Trophoblast cell (in vitro differentiated cells and primary cell): Measurements from ENCODE around the gene DIO3.

Source experiments
- DNase-seq, 2 donors: peaks; one replicate each; pipeline ENCODE4 v3.0.0-alpha.2; 2016
- H2AFZ ChIP-seq: 2 replicates; pipeline ENCODE4 v1.6.1; 2013; ENCODE audit warnings: low read length, moderate library complexity, mild to moderate bottlenecking; ENCODE audit not compliant: insufficient read depth, poor library complexity
- H2AK5ac ChIP-seq: 2 replicates; pipeline ENCODE4 v1.6.1; 2013; ENCODE audit warnings: mild to moderate bottlenecking, low read length
- H2BK120ac ChIP-seq: 2 replicates; pipeline ENCODE4 v1.6.1; 2013; ENCODE audit warnings: low read length, mild to moderate bottlenecking, moderate library complexity; ENCODE audit not compliant: insufficient read depth, poor library complexity
- H2BK12ac ChIP-seq: 2 replicates; pipeline ENCODE4 v1.6.1; 2013; ENCODE audit warnings: mild to moderate bottlenecking, low read length, moderate library complexity
- H2BK5ac ChIP-seq: 2 replicates; pipeline ENCODE4 v1.6.1; 2013; ENCODE audit warnings: low read length, low read depth, moderate library complexity, mild to moderate bottlenecking; ENCODE audit not compliant: poor library complexity
- H3K14ac ChIP-seq: 2 replicates; pipeline ENCODE4 v1.6.1; 2013; ENCODE audit warnings: mild to moderate bottlenecking, low read length
- H3K18ac ChIP-seq: 2 replicates; pipeline ENCODE4 v1.6.1; 2013; ENCODE audit warnings: mild to moderate bottlenecking, low read length
- H3K23ac ChIP-seq: 2 replicates; pipeline ENCODE4 v1.6.1; 2013; ENCODE audit warnings: low read length
- H3K27ac ChIP-seq: 2 replicates; pipeline ENCODE4 v1.5.1; 2013; ENCODE audit warnings: low read depth, mild to moderate bottlenecking, inconsistent platforms, low read length, moderate library complexity
- H3K27me3 ChIP-seq: 2 replicates; pipeline ENCODE4 v1.6.1; 2013; ENCODE audit warnings: inconsistent platforms, mild to moderate bottlenecking, low read length, moderate library complexity; ENCODE audit not compliant: insufficient read depth
- H3K36me3 ChIP-seq, 2 experiments: 1 replicate in 1 of 2; 2 replicates in 1 of 2; pipeline ENCODE4 v1.6.1; 2013; ENCODE audit warnings: low read length in 2 of 2, mild to moderate bottlenecking in 2 of 2, moderate library complexity in 1 of 2; ENCODE audit not compliant: insufficient read depth in 2 of 2, control insufficient read depth in 1 of 2
- H3K4ac ChIP-seq: 2 replicates; pipeline ENCODE4 v1.6.1; 2013; ENCODE audit warnings: low read depth, mild to moderate bottlenecking, low read length, moderate library complexity
- H3K4me1 ChIP-seq, 2 experiments: 1 replicate in 1 of 2; 2 replicates in 1 of 2; pipeline ENCODE4 v1.6.1; 2013; ENCODE audit warnings: low read length in 2 of 2, mild to moderate bottlenecking in 2 of 2, moderate library complexity in 1 of 2; ENCODE audit not compliant: insufficient read depth in 2 of 2, control insufficient read depth in 1 of 2
- H3K4me2 ChIP-seq: 2 replicates; pipeline ENCODE4 v1.6.1; 2013; ENCODE audit warnings: inconsistent platforms, mild to moderate bottlenecking, low read length, moderate library complexity
- H3K4me3 ChIP-seq: 2 replicates; pipeline ENCODE4 v1.5.1; 2013; ENCODE audit warnings: mild to moderate bottlenecking, low read depth, low read length, inconsistent platforms
- H3K79me1 ChIP-seq: one replicate; pipeline ENCODE4 v1.6.1; 2013; ENCODE audit warnings: low read length
- H3K79me2 ChIP-seq: 2 replicates; pipeline ENCODE4 v1.6.1; 2013; ENCODE audit warnings: low read length, mild to moderate bottlenecking; ENCODE audit not compliant: control insufficient read depth, insufficient read depth, poor library complexity
- H3K9ac ChIP-seq: 2 replicates; pipeline ENCODE4 v1.6.1; 2013; ENCODE audit warnings: mild to moderate bottlenecking, low read length
- H3K9me3 ChIP-seq: 2 replicates; pipeline ENCODE4 v1.6.1; 2013; ENCODE audit warnings: low read depth, mild to moderate bottlenecking, control low read depth, inconsistent platforms, low read length; ENCODE audit not compliant: insufficient read depth
- H4K12ac ChIP-seq: 2 replicates; pipeline ENCODE4 v1.6.1; 2013; ENCODE audit warnings: low read depth, mild to moderate bottlenecking, low read length, moderate library complexity
- H4K8ac ChIP-seq: 2 replicates; pipeline ENCODE4 v1.6.1; 2013; ENCODE audit warnings: low read depth, mild to moderate bottlenecking, low read length, moderate library complexity
- H4K91ac ChIP-seq: one replicate; pipeline ENCODE4 v1.6.1; 2013; ENCODE audit warnings: low read depth, mild to moderate bottlenecking, low read length, moderate library complexity
- WGBS: extraction: QIAGEN DNeasy Blood & Tissue Kit; methylation state at CpG from one replicate; pipeline ENCODE4 v1.1.7; 2013; ENCODE audit warnings: missing lambda C conversion rate; ENCODE audit not compliant: insufficient read length, insufficient coverage; ENCODE audit errors: extremely low coverage; 5-methylcytosine and 5-hydroxymethylcytosine counted together

The DIO3 gene

DNA sequence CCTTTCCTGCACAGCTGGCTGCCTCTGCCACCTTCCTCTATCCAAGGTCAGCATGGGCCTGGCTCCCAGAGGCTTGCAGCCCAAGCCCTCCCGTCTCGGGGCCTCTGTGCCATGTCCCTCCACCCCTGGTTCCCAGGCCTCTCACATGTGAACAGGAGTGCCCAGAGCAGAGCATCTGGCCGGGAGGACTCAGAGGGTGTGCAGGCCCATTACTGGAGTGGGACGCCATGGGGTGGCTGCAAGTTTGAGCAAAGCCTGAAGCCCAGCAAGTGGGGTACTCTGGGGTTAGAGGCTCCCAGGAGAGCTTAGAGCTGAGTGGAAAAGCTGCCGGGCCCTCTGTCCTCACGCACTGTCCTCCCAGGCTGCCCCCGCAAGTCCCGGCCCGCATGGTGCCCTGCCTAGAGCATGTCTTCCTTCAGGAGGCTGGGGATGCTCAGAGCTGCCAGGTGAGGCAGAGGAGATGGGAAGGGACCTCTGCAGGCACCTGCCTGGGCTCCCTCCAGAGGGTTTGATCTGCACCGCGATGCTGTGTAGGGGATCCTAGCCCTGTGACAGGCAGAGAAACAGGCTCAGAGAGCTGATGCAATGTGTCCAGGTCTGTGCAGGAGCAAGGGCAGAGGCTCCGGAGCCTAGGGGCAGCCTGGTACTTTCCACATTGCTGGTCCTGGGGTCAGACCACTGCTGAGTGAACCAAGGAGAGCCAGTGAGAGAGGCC, 39.8 kb downstream of the DIO3 start:
- H2AFZ ChIP-seq = no peak overlapping the region
- WGBS = no CpG with 5 or more reads among the region's 12 CpGs
- no peak overlapping the region for H3K4me3 ChIP-seq
- H3K36me3 ChIP-seq = no peaks in the 10 kb centered on the region
- no peak overlapping the region for H3K4me2 ChIP-seq
- H3K9me3 ChIP-seq = peaks cover 14% of the 10 kb centered on the region
- no peak overlapping the region for H2BK5ac ChIP-seq
- H4K12ac ChIP-seq = no peak overlapping the region
- no peaks in the 10 kb centered on the region for H3K27me3 ChIP-seq
- no peak overlapping the region for H3K18ac ChIP-seq
- H3K23ac ChIP-seq = no peak overlapping the region
- no peaks in the 10 kb centered on the region for H3K4me1 ChIP-seq
- no peak for DNase-seq
- H3K27ac ChIP-seq = no peak overlapping the region
- no peaks in the 10 kb centered on the region for H3K79me1 ChIP-seq
- H3K9ac ChIP-seq = no peak overlapping the region
- no peak overlapping the region for H4K8ac ChIP-seq
- no peak overlapping the region for H2BK120ac ChIP-seq
- H3K4ac ChIP-seq = no peak overlapping the region
- no peaks in the 10 kb centered on the region for H3K79me2 ChIP-seq
- H4K91ac ChIP-seq = no peak overlapping the region
- no peak overlapping the region for H2BK12ac ChIP-seq
- H2AK5ac ChIP-seq = no peak overlapping the region
- no peak overlapping the region for H3K14ac ChIP-seq

DNA sequence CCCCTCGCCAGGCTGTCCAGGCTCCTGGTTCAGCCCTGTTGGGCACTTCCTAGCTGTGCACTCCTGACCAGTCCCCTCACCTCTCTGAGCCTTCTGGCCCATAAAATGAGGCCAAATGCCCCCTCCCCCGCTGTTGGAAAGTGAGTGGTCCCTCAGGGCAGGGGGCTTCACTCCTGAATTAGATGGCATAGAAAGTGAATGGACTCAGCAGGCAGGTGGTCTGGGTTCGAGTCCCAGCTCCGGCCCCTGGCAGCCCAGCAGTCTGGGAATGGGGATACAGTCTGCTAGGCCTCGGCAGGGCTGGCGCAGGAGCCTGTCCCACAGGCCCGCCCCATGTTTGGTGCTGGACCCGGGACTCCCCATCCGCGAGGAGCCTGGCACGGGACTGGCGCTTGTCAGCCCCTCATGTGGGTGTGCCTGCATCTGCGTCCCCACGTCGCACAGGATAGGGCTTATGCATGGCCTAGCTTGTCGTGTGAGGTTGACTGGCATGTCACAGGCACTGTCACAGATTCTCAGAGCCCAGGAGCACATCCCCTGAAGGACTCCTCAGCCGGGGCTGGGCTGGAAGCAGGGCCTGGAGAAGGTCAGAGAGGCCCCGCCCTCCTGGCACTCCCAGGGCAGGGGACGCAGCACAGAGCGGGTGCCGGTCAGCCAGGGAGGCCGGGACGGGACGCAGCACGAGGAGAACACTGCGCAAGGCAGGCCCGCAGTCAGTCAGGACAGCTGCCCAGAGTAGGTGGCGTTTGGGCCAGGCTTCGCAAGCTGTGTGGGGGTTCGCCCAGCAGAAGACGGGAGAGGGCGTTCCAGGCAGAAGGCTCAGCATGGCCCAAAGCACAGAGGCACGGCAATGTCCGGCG, 40.5 kb downstream of the DIO3 start:
- Histone ChIP-seq H4K91ac (no peak overlapping the region), H3K4me3 (no peak overlapping the region), H3K23ac (no peak overlapping the region), H3K4me2 (no peak overlapping the region), H2AFZ (no peak overlapping the region), H3K27me3 (no peaks in the 10 kb centered on the region), H2BK5ac (no peak overlapping the region), H3K4me1 (no peaks in the 10 kb centered on the region), H3K4ac (no peak overlapping the region), H3K79me1 (no peaks in the 10 kb centered on the region), H3K36me3 (no peaks in the 10 kb centered on the region), H3K18ac (no peak overlapping the region), H4K12ac (no peak overlapping the region), H4K8ac (no peak overlapping the region), H2BK120ac (no peak overlapping the region), H3K79me2 (no peaks in the 10 kb centered on the region), H3K14ac (no peak overlapping the region), H3K9me3 (peaks cover 8% of the 10 kb centered on the region), H2AK5ac (no peak overlapping the region), H3K9ac (no peak overlapping the region), H2BK12ac (no peak overlapping the region), H3K27ac (no peak overlapping the region)
- DNase-seq = no peak
- no CpG with 5 or more reads among the region's 35 CpGs for WGBS

DNA sequence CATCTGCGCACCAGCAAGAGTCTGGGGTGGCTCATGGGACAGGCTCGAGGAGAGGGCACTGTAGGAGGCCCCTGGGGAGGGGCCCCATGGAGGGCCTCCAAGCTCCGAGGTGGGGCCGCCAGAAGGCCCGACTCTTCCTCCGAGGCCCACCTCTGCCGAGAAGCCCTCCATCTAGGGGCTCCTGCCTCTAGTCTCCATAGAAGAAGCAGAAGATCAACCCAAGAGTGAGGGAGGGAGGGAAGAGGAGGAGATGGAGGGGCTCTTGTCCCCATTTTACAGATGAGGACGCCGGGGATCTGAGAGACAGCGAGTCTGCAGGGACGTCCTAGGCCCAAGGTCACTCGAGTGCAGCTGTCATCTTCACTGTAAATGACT, 41.2 kb downstream of the DIO3 start:
- Histone ChIP-seq H3K18ac (no peak overlapping the region), H3K4me2 (no peak overlapping the region), H3K14ac (no peak overlapping the region), H3K9me3 (peaks cover 8% of the 10 kb centered on the region), H2BK120ac (no peak overlapping the region), H4K8ac (no peak overlapping the region), H2AK5ac (no peak overlapping the region), H3K79me1 (no peaks in the 10 kb centered on the region), H3K27me3 (peaks cover 2% of the 10 kb centered on the region), H4K12ac (no peak overlapping the region), H3K9ac (no peak overlapping the region), H2AFZ (no peak overlapping the region), H3K4me3 (no peak overlapping the region), H2BK12ac (no peak overlapping the region), H2BK5ac (no peak overlapping the region), H3K23ac (no peak overlapping the region), H3K27ac (no peak overlapping the region), H3K36me3 (no peaks in the 10 kb centered on the region), H3K4ac (no peak overlapping the region), H4K91ac (no peak overlapping the region), H3K4me1 (no peaks in the 10 kb centered on the region), H3K79me2 (no peaks in the 10 kb centered on the region)
- WGBS = no CpG with 5 or more reads among the region's 12 CpGs
- DNase-seq = no peak

DNA sequence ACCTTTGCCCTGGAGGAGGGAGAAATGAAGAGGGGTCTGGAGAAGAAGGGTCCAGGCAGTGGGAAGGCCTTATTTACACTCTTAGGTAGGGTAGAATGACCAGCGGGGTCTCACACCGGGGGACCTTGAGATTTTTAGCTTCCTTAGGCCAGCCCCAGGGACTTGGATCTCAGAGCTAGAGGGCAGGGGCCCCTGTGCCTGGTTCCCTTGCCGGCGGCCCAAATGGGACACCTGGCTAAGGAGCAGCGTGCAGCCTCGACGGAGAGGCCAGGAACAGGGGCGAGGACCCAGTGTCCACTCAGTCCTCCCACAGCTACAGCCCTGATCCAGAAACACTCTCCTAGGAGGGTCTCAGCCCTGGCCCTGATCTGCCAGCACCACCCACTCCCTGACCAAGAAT, 41.8 kb downstream of the DIO3 start:
- no peak overlapping the region for H2BK5ac ChIP-seq
- H2BK120ac ChIP-seq = no peak overlapping the region
- H3K9me3 ChIP-seq = peaks cover 6% of the 10 kb centered on the region
- H3K79me2 ChIP-seq = no peaks in the 10 kb centered on the region
- no peak overlapping the region for H3K18ac ChIP-seq
- H3K14ac ChIP-seq = no peak overlapping the region
- no peak overlapping the region for H3K4me3 ChIP-seq
- no peak overlapping the region for H4K12ac ChIP-seq
- no peaks in the 10 kb centered on the region for H3K79me1 ChIP-seq
- H2BK12ac ChIP-seq = no peak overlapping the region
- no peaks in the 10 kb centered on the region for H3K4me1 ChIP-seq
- no peak overlapping the region for H3K9ac ChIP-seq
- no peak overlapping the region for H4K91ac ChIP-seq
- no peak overlapping the region for H3K23ac ChIP-seq
- no peak overlapping the region for H4K8ac ChIP-seq
- peaks cover 2% of the 10 kb centered on the region for H3K27me3 ChIP-seq
- H3K4me2 ChIP-seq = no peak overlapping the region
- H2AFZ ChIP-seq = no peak overlapping the region
- H3K36me3 ChIP-seq = no peaks in the 10 kb centered on the region
- DNase-seq = no peak
- H3K27ac ChIP-seq = no peak overlapping the region
- no peak overlapping the region for H2AK5ac ChIP-seq
- WGBS = no CpG with 5 or more reads among the region's 8 CpGs
- no peak overlapping the region for H3K4ac ChIP-seq
